GM21528 (cell line): ENCODE measurements around the gene CPXM1.

Experiments used
- ATAC-seq: cut with Tn5 transposase; IDR thresholded peaks from one replicate; pipeline ENCODE4 v1.9.1; 2021; ENCODE audit warnings: mild to moderate bottlenecking, moderate library complexity; ENCODE audit not compliant: unreplicated experiment, low FRiP score

Gene CPXM1

DNA sequence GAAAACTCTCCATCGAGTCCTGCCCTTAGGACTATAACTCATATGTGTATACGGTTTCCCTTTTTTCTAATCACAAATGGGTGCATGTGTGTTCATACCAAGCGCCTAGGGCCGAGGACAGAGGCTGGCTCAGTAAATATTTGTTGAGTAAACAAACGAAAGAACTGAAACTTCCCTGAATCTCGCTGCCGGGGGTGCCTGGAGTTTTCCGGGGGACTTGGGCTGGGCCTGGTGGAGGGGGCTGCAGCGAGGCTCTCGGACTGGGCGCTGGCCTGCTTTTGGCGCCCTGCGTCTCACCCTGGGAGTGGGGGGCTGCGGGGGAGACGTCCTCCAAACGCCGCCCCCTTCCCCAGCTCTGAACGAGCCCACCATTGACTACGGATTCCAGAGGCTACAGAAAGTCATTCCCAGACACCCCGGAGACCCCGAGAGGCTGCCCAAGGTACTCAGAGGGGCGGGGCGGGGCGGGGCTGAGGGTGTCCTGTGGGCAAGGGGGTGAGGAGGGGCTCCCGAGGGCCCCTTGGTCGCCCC is 49.0 kb downstream of the CPXM1 start:
- ATAC-seq: no peak

DNA sequence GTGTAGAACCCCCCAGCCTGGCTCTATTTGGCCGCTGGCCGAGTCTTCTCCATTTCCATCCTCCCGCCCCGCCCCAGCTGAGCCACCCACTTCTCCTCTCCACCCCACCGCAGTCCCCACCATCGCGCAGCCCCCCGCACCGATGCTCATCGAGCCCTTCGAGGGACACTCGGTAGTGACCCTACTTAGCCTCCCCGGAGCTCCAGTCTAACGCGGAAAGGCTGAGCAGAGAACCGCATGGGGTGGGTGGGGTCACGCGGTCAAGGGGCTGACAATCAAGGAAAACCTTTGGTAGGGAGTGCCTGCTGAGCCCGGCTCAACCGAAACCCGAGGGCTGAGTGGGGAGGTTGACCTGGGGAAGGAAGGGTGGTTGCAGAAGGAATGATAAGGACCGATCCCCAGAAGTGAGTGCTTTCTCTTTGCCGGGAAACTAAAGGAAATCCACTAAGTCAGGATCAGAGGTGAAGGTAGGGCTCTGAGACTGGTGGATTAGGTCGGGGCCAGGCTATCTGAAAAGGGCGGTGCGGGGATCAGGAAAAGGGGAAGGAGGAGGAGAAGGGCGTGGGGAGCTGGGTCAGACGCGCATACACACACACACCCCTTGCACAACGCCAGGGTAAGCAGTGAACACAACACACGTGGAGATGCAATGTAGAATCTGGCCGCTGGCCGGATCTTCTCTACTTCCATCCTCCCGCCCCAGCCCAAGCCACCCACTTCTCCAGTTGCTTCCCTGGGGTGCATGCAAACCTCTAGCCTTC is 49.8 kb downstream of the CPXM1 start:
- no peak for ATAC-seq

DNA sequence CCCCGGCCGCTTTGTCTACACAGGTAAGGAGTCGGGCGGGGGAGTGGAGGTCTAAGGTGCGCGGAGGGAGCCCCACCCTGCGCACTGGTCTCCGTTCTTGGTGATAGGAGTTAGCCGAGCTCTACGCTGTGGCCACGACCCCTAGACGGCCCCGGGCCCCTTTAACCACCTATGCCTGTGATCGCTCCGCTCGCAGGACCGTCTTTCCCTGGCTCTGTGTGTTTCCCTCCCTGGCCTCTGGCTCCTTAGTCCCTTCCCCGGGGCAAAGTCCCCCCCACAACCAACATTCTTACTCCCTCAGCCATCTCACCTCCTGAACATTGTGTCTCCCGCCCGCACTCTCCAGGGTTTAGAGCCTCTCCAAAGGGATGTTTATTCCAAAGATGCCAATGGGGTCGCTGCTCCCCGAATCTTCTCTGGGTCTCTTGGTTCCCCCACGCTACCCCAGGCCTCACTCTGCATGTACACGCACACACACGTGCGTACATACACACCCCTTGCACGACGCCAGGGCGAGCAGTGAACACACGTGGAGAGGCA is 50.4 kb downstream of the CPXM1 start:
- ATAC-seq: no peak

DNA sequence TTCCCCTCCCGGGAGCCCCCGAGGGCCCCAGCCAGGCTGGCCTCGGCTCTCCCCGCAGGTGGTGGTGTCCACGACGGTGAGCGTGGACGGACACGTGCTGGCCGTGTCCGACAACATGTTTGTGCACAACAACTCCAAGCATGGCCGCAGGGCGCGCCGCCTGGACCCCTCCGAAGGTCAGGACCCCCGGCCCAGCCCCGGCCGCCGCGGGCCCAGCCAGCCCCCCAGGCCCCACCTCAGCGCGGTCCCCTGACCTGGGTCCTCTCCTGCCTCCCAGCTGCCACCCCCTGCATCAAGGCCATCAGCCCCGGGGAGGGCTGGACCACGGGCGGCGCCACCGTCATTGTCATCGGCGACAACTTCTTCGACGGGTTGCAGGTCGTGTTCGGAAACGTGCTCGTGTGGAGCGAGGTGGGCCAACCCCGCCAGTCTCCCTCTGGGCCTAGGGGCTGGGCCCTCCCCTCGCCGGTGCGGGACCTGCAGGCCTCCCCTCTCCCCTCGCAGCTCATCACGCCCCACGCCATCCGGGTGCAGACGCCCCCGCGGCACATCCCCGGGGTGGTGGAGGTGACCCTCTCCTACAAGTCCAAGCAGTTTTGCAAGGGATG is 51.0 kb downstream of the CPXM1 start:
- ATAC-seq: no peak

DNA sequence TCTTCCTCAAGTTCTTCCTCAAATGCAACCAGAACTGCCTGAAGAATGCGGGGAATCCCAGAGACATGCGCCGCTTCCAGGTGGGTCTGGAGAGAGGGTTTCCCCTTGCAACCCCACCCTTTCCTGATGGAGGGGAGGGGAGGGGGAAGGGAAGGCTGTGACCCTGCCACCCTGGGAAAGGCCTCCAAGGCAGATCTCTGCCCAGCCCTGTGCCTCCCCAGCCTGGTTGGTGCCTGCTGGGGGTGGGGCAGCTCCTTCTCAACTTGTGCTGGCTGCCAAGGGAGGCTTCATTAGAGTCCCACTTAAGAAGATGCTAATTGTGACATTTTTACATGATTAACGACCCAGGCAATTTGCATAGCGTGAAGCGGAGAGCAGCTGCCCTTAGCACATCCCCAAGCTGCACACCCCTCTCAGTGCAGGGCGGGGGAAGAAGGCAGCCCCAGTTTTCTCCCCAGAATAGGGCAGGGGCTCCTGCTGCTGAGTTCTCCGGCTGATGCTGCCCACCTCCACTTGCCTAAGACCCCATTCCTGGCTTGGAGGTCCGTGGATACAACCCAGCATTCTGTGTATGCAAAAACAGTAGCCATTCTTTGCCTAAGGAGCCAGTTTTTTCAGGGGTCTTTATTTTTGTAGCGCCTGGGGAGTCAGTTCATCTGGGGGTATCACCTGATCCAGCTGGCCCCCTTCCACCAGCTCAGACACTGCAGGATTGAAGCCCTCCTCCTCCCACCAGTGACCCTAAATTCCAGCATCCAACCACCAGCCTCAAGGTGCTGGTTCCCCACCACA is 51.7 kb downstream of the CPXM1 start:
- no peak for ATAC-seq

DNA sequence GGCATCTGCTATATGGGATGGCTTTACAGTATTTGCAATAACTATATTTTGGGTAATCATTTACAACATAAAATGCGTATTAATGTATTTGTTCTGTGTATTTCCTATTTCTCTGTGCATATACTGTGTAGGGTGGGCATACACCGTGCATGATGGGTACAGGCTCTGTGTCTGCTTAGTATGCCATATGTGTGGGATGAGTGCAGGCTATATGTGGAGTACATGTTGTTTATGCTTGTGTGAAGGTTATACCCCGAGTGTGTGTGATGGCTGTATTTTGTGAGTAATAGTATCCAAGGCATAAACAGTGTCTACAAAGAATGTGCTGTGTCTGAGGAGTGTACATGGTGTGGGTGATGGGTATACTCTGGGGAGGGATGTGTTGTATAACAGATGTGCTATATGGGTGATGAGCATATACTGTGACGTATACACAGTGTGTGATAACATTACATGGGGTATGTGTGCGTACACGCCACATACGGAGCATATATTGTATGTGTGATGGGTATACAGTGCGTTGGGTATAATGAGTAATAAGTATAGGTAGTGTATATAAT is 52.7 kb downstream of the CPXM1 start:
- ATAC-seq: no peak

DNA sequence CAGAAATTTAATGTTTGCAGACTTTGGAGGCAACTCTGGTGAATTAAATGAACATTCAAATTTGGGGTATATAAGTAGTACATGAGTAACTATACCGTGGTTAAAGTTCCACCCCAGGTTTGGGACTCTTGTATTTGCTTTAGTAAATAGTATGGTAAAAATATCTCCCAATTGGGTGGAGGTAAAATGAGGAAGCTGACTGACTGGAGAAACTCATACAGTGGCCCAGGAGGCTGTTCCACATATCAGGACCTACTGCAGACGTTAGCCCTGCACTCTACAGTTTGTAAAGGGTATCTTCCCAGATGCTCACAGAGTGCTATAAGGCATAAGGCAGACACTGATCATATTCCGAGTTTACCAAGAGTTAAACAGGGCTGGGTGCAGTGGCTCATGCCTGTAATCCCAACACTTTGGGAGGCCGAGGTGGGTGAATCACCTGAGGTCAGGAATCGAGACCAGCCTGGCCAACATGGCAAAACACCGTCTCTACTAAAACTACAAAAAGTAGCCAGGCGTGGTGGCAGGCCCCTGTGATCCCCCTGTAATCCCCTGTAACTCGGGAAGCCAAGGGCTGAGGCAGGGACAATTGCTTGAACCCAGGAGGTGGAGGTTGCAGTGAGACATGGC is 53.7 kb downstream of the CPXM1 start:
- ATAC-seq: no peak

DNA sequence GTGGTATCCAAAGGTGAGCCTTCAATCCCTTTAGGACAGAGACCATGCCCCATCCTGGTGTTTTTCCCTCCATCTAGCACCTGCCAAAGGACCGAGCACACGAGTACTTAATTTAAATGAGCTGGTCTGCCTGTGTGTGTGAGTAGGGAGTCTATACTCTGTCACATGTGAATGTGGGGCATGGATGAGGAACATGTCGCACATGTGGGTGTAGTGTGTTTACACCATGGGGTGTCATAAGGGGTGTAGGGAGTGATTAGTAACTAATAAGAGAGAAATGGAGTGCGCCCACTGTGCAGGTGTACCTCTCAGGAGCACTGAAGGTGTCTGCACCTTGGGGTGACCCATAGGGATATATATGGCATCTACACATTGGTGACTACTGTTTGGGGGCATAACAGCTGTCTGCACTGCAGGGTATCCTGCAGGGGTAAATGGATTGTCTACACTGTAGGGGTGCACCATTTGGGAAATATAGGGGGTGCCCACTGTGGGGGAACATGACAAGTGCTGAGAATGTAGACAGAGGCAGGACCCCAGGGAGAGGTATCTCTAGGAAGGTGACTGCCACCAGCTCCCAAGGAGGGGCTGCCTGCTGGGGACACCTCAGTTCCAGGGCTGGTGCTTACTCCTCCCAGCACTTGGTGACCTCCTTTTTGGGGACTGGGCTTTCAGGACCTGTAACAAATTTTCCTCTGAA is 54.3 kb downstream of the CPXM1 start:
- ATAC-seq: no peak

DNA sequence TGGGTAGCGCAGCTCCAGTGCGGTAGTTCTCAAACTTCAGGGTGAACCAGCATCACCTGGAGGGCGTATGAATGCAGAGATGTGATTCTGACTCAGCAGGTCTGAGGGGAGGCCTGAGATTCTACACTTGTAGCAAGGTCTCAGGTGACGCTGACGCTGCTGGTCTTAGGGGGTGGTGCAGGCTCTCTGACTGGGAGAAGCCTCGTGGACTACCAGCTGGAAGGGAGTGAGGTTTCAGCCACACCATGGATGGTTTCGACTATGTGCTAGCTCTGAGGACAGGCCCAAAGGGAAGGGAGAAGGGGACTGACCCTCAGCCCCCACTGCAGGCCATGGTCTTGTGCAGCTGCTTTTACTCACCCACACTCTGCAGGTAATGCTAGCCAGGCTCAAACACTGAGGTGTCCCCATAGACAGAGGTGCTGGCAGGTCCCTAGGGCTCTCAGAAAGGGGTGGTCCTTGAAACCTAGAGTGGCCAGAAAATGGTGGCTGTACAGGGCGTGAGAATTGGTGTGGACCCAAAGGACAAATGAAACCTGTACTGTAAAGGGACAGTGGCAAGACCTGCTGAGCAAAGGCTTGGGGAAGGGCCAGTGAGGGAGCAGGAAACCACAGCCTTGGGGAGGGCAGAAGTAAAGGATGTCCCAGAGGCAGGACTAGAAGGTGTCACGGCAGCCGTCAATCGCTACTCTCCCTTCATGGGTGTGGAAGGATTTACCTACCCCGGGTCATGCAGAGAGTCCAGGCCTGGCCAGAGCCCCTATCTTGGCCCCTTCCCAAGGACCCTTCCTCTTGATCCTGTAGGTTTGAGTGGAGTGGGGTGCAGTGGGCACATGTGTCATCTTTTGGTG is 55.1 kb downstream of the CPXM1 start:
- ATAC-seq: no peak
